GM23248 (cell line): ENCODE measurements around the gene MMEL1.

Source experiments
- EZH2 ChIP-seq: fragments of 200-600 bp; sonication (generic); IDR thresholded peaks from 2 replicates; pipeline ENCODE4 v1.6.1; 2018; ENCODE audit warnings: antibody characterized with exemption, mild to moderate bottlenecking; ENCODE audit not compliant: insufficient read depth, poor library complexity, severe bottlenecking
- EZH2phosphoT487 ChIP-seq: fragments of 200-600 bp; sonication (generic); IDR thresholded peaks from 2 replicates; pipeline ENCODE4 v1.6.1; 2018; ENCODE audit warnings: antibody characterized with exemption, moderate library complexity, mild to moderate bottlenecking, low read depth; ENCODE audit not compliant: insufficient read depth

- no peak for TF ChIP-seq EZH2
- TF ChIP-seq EZH2phosphoT487, result no peak
Observed at GRCh38 chr1:2642131-2642559, 9.3 kb upstream of the MMEL1 start.
